GM12864 (cell line): Measurements from ENCODE around the gene PCBP3.

Experiments
- DNase-seq: peaks from one replicate; pipeline ENCODE4 v3.0.0-alpha.2; 2011; ENCODE audit warnings: low read depth
- H3K4me3 ChIP-seq: 2 replicates; pipeline ENCODE4 v1.5.1; 2011; ENCODE audit warnings: mild to moderate bottlenecking, low read depth, low read length, control low read depth
- TF ChIP-seq, protein P1 (sequence below): IDR thresholded peaks from 2 replicates; pipeline ENCODE4 v1.5.1; 2011; ENCODE audit warnings: low read depth, mild to moderate bottlenecking, moderate library complexity, low read length, control low read depth, inconsistent platforms; ENCODE audit errors: missing control alignments

Gene PCBP3

GRCh38 chr21:45868488-45868887 is 225.0 kb downstream of the PCBP3 start:
- no peak overlapping the region for H3K4me3 ChIP-seq
- no peak for DNase-seq
- TF ChIP-seq, protein P1, sequence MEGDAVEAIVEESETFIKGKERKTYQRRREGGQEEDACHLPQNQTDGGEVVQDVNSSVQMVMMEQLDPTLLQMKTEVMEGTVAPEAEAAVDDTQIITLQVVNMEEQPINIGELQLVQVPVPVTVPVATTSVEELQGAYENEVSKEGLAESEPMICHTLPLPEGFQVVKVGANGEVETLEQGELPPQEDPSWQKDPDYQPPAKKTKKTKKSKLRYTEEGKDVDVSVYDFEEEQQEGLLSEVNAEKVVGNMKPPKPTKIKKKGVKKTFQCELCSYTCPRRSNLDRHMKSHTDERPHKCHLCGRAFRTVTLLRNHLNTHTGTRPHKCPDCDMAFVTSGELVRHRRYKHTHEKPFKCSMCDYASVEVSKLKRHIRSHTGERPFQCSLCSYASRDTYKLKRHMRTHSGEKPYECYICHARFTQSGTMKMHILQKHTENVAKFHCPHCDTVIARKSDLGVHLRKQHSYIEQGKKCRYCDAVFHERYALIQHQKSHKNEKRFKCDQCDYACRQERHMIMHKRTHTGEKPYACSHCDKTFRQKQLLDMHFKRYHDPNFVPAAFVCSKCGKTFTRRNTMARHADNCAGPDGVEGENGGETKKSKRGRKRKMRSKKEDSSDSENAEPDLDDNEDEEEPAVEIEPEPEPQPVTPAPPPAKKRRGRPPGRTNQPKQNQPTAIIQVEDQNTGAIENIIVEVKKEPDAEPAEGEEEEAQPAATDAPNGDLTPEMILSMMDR = no peak

DNA sequence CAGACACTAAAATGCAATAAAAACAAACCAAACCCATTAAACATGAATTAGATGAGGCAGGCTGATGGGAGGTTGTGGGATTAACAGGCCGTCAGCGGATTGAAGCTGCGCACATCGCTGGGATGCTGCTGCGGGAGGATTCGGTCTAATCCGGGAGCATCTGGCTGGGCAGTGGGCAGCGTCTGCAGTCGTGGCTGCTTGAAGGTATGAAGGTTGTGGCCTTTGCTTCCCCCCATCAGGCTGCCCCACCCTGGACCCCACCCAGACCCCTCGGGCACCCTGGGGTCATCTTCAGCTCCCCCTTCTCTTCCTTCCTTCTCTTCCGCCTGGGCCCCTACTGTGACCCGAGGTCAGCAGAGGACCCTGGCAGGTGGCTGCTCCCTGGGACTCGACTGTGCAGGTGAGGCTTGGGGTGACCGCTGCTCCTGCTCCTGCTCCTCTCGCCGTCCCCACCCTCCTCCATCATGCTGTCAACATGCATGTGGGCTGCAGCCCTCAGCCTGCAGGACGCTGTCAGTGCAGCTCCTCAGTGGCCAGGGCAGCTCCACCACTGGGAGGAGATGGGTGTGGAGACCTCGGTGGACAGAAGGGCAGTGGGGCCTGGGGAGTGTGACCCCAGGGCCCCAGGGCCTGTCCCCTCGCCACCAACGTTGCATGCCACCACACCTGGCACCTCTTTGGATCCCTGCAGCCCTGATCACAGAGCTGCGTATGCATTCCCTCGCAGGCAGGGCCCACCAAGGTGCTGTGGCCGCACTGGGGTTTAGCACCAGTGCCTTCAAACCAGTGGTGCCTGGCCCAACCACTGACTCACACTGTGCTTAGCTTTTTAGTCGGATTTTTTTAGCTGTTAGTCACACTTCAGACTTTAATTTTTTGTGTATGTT is 225.8 kb downstream of the PCBP3 start:
- DNase-seq = no peak
- H3K4me3 ChIP-seq = no peak overlapping the region
- TF ChIP-seq, protein P1 = no peak

GRCh38 chr21:45870421-45870820 is 226.9 kb downstream of the PCBP3 start:
- TF ChIP-seq, protein P1 = no peak
- H3K4me3 ChIP-seq = no peak overlapping the region
- no peak for DNase-seq

- TF ChIP-seq, protein P1 = no peak
- DNase-seq = no peak
- H3K4me3 ChIP-seq = no peak overlapping the region
Observed at GRCh38 chr21:45870851-45871615, 227.5 kb downstream of the PCBP3 start.

DNA sequence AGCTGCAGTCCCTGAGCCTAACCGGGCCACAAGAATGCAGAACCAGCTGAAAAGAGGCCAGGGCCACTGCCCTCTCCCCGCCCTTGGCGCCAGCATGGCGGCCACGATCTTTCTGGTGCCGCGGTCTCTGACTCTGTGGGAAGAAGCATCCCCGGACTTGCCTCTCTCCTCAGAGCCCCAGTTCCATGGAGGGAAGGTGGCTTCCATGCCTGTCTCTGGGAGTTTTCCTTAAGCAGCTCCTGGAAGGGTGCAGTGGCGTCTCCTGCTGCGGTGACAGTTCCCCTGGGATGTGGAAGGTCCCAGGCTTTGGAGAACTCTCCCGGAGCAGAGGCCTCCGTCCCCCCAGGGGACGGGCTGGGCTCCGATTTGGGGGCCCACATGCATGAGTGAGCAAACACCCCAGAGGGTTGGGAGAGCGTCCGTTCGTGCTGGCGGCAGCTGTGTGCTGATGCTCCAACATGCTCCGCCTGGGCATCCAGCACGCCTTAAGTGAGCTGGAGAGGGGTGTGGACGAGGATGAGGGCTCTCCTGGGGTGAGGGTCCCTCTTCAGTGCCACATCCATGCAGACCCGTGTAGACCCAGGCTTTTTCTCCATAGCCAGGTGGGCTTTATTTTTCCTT is 228.2 kb downstream of the PCBP3 start:
- TF ChIP-seq, protein P1 = no peak
- H3K4me3 ChIP-seq = no peak overlapping the region
- no peak for DNase-seq

- no peak for DNase-seq
- TF ChIP-seq, protein P1 = no peak
- no peak overlapping the region for H3K4me3 ChIP-seq
Observed at GRCh38 chr21:45872471-45872870, 228.9 kb downstream of the PCBP3 start.
